ENCODE data around the gene RPL22L1.
A peak's percentile ranks its signal among the peaks of the same experiment; 100 is the strongest.
"Not testable (repeated sequence)": the region's sequence is repeated elsewhere in the genome, so short reads cannot be mapped to it uniquely, and the experiment has no call there.

The RPL22L1 gene

DNA sequence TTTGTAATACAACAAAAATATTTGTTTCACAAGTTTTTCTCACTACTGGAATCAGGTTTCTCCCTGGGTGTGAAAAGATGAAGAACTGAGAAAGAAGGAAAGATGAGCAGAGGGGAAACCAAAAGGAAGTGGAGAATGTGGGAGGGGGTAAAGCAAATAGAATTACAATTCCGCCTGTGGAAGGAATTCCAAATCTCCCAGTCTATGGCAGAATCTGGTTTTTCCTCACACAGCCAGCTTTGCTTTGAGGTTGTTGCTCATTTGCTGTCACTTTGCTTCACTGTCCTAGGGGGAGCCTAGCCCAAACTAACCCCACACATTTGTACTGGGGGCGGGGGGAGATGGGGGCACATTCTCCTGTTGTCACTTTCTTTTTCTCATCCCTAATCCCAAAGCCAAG, 43.9 kb downstream of the RPL22L1 start:
- DNase-seq = no peak

DNA sequence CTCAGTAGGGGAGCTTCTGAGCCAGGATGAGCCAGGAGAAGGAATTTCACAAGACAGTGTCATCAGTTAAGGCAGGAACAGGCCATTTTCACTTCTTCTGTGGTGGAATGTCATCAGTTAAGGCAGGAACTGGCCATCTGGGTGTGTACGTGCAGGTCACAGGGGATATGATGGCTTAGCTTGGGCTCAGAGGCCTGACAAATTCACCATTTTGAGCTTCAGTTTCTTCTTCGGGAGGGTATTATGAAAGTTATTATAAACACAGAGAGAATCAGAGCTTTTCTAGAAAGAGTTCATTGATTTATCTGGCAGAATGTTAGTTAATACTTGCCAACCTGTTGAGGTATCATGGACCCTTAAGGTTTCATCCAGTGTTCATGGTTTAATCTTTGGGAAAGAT, 46.4 kb downstream of the RPL22L1 start:
- DNase-seq = not testable (repeated sequence)

DNA sequence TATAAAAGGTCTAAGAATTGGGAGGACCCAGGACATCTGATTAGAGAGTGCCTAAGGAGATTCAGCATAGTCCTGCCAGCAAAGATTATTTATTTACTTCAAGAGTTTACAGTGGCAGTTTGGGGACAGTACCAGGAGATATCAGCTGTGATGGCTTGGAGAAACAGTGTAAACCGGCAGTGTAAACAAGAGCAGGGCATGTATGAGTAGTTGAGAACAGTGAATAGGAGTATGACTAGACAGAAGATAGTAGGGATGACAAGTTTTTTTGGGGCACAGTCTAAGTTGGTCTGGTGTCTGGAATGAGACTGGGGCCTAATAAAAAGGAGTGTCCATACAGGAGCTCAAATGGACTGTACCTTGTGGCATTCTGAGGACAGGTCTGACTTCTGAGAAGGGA, 51.7 kb downstream of the RPL22L1 start:
- DNase-seq = not testable (repeated sequence)

DNA sequence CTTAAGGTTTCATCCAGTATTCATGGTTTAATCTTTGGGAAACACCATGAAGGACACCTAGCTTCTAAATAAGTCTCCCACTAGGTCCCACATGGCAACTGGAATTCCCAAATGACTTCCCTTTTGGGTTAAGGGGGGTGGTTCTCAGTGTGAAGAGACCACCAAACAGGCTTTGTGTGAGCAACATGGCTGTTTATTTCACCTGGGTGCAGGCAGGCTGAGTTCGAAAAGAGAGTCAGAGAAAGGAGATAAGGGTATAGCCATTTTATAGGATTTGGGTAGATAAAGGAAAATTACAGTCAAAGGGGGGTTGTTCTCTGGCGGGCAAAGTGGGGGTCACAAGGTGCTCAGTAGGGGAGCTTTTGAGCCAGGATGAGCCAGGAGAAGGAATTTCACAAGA, 52.5 kb downstream of the RPL22L1 start:
- not testable (repeated sequence) for DNase-seq

DNA sequence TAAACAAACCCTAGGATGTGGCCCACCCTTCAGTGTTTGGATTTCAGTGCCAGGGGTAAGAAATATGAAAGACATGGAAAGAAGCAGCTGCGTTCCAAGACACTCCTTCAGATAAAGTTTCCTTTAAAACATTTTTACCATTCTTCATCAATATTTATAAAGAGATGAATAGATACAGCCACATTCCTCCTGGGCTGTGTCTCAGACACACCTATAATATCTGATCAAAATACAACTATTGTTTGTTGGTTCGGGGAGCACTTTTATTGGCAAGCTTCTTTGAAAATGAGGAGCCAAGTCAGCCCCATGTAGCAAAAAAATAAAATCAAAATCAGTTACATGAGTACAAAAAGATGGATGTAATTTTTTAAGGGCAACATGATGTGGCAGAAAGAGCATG, 53.2 kb downstream of the RPL22L1 start:
- DNase-seq = no peak

DNA sequence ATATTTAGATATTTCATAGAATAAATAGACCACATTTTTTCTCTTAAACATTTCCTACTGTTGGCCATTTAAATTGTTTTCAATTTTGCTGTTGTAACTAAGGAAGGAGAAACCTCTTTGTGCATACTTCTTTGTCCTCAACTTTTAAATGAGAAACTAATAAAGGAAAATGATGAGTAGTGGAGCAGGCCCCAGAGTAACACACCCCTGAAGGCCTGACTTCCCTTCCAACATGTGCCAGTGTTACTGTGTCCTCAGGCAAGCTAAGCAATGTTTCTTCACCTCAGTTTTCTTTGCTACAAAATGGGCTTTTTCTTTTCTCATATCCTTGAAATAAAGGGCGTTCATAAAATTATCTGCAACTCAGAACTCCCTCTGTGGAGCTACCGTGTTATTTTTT, 53.7 kb downstream of the RPL22L1 start:
- no peak for DNase-seq

DNA sequence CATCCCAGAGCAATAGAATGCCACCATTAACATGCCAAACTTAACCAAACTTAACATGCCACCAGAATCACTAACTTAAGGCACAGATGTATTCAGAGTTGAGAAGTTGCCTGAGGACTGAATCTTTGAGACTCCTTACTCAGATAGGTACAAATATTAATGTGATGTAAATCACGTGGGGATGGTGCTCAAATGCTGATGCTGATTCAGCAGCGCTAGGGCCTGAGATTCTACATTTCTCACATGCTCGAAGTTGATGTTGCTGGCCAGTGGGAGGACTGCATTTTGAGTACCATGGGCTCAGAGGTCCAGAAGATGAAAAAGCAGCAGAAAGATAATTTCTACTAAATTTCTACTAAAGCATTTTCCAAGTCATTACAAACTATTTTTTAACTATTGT, 54.1 kb downstream of the RPL22L1 start:
- DNase-seq = no peak

DNA sequence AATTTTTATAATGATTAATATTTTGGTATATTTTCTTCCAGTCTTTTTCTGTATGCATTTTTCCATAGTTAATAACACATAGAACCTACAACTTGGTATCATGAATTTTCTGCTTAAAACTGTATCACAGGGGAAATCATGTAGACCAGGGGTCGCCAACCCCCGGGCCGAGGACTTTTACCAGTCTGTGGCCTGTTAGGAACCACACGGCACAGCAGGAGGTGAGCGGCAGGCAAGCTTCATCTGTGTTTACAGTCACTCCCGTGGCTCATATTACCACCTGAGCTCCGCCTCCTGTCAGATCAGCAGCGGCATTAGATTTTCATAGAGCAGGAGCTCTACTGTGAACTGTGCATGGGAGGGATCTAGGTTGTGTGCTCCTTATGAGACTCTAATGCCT, 54.7 kb downstream of the RPL22L1 start:
- DNase-seq = peak; percentile 90
